ENCODE results near the gene TMEM92. TPM values are rescaled to one million over a fixed set of nuclear protein-coding genes. Genes with fewer than 3 reads are reported as not detected.

The TMEM92 gene
- total and polyA plus RNA-seq, 10 of the 15 experiments (the other 5 are each of a cell fraction or from before 2014, with no cell fraction given), result 0.11 to 1.2 (median 0.32) TPM

DNA sequence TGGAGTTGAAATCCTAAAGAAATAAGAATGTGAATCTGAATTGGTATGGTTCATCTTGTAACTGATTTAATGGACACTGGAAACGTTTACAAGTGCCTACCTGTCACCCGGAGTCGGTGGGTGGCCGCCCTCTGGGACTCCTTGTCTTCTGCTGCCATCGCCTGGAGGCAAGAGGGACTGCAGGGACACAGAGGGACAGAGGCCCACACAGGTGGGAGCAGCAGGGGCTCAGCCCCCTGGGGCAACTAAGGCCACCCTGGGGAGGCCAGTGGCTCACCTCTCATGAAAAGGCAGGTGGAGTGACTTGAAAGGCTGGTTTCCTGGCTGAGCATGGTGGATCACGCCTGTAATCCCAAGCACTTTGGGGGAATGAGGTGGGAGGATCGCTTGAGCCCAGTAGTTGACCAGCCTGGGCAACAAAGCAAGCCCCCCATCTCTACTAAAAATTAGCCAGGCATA, 23.2 kb downstream of the TMEM92 start (continued):
- TF ChIP-seq, protein P1, sequence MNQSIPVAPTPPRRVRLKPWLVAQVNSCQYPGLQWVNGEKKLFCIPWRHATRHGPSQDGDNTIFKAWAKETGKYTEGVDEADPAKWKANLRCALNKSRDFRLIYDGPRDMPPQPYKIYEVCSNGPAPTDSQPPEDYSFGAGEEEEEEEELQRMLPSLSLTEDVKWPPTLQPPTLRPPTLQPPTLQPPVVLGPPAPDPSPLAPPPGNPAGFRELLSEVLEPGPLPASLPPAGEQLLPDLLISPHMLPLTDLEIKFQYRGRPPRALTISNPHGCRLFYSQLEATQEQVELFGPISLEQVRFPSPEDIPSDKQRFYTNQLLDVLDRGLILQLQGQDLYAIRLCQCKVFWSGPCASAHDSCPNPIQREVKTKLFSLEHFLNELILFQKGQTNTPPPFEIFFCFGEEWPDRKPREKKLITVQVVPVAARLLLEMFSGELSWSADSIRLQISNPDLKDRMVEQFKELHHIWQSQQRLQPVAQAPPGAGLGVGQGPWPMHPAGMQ (IDR thresholded peaks at IDR 0.05; ENCODE audit: borderline replicate concordance), result no peak
- TF ChIP-seq TCF7 (IDR thresholded peaks at IDR 0.05; ENCODE audit: borderline replicate concordance) (no peak), TAF1 (IDR thresholded peaks at IDR 0.05; ENCODE audit: borderline replicate concordance, low read depth, low read length) (no peak), SMARCA5 (IDR thresholded peaks at IDR 0.05) (peak; percentile 70; the same call in 1 of the 2 replicates), SMC3 (IDR thresholded peaks at IDR 0.05; ENCODE audit: borderline replicate concordance, low read length) (peak; percentile 99), CHD2 (IDR thresholded peaks at IDR 0.05; ENCODE audit: borderline replicate concordance, low read depth, low read length) (no peak), PML (IDR thresholded peaks at IDR 0.05; ENCODE audit: low read length) (no peak), ASH2L (IDR thresholded peaks at IDR 0.05; ENCODE audit: borderline replicate concordance, low read depth) (no peak), SUPT20H (IDR thresholded peaks at IDR 0.05; ENCODE audit: borderline replicate concordance, control insufficient read depth, low read depth, low read length) (no peak), STAT1 (conservative IDR thresholded peaks at IDR 0.05) (no peak), MEF2B (IDR thresholded peaks at IDR 0.05; ENCODE audit: partially characterized antibody, poor library complexity, severe bottlenecking) (peak; percentile 30), RELB (IDR thresholded peaks at IDR 0.05; ENCODE audit: low read depth) (no peak), CBFB (IDR thresholded peaks at IDR 0.05; ENCODE audit: low read depth) (no peak), HCFC1 (IDR thresholded peaks at IDR 0.05; ENCODE audit: low read length) (no peak), JUNB (IDR thresholded peaks at IDR 0.05) (no peak), SMAD1 (IDR thresholded peaks at IDR 0.05; ENCODE audit: low read depth, partially characterized antibody) (no peak), NFYB (IDR thresholded peaks at IDR 0.05; ENCODE audit: insufficient read depth, low read depth, low read length) (no peak), EP300 (IDR thresholded peaks at IDR 0.05; ENCODE audit: borderline replicate concordance in 1 of 2, control insufficient read depth in 1 of 2, low read depth in 2 of 2, low read length in 2 of 2) (no peak)
- TF ChIP-seq, protein P2, sequence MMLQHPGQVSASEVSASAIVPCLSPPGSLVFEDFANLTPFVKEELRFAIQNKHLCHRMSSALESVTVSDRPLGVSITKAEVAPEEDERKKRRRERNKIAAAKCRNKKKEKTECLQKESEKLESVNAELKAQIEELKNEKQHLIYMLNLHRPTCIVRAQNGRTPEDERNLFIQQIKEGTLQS (IDR thresholded peaks at IDR 0.05; ENCODE audit: borderline replicate concordance, extremely low read depth, low read depth, low read length), result 0 out of 2 replicates have a peak, but pooled peaks have one; percentile 7
- TF ChIP-seq, protein P3, sequence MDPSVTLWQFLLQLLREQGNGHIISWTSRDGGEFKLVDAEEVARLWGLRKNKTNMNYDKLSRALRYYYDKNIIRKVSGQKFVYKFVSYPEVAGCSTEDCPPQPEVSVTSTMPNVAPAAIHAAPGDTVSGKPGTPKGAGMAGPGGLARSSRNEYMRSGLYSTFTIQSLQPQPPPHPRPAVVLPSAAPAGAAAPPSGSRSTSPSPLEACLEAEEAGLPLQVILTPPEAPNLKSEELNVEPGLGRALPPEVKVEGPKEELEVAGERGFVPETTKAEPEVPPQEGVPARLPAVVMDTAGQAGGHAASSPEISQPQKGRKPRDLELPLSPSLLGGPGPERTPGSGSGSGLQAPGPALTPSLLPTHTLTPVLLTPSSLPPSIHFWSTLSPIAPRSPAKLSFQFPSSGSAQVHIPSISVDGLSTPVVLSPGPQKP (IDR thresholded peaks at IDR 0.05; ENCODE audit: low read depth, low read length), result no peak
- TF ChIP-seq, protein P4, sequence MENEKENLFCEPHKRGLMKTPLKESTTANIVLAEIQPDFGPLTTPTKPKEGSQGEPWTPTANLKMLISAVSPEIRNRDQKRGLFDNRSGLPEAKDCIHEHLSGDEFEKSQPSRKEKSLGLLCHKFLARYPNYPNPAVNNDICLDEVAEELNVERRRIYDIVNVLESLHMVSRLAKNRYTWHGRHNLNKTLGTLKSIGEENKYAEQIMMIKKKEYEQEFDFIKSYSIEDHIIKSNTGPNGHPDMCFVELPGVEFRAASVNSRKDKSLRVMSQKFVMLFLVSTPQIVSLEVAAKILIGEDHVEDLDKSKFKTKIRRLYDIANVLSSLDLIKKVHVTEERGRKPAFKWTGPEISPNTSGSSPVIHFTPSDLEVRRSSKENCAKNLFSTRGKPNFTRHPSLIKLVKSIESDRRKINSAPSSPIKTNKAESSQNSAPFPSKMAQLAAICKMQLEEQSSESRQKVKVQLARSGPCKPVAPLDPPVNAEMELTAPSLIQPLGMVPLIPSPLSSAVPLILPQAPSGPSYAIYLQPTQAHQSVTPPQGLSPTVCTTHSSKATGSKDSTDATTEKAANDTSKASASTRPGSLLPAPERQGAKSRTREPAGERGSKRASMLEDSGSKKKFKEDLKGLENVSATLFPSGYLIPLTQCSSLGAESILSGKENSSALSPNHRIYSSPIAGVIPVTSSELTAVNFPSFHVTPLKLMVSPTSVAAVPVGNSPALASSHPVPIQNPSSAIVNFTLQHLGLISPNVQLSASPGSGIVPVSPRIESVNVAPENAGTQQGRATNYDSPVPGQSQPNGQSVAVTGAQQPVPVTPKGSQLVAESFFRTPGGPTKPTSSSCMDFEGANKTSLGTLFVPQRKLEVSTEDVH (IDR thresholded peaks at IDR 0.05; ENCODE audit: low read depth, partially characterized antibody), result no peak
- TF ChIP-seq, protein P5, sequence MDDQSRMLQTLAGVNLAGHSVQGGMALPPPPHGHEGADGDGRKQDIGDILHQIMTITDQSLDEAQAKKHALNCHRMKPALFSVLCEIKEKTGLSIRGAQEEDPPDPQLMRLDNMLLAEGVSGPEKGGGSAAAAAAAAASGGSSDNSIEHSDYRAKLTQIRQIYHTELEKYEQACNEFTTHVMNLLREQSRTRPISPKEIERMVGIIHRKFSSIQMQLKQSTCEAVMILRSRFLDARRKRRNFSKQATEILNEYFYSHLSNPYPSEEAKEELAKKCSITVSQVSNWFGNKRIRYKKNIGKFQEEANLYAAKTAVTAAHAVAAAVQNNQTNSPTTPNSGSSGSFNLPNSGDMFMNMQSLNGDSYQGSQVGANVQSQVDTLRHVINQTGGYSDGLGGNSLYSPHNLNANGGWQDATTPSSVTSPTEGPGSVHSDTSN (IDR thresholded peaks at IDR 0.05; ENCODE audit: insufficient replicate concordance, low read depth, low read length), result no peak

Data from GM12878 (cell line).